H4 (cell line): ENCODE measurements around the gene PET100. TPM values are rescaled to one million over a fixed set of nuclear protein-coding genes. Genes with fewer than 3 reads are reported as not detected.

Source experiments
- DNase-seq: peaks from one replicate; pipeline ENCODE4 v3.0.0-alpha.2; 2015; ENCODE audit warnings: low spot score
- total RNA-seq: library from RNA; depleted of rRNA; stranded (reverse); fragments of >200 nt; shearing (Covaris generic); gene quantifications from 2 replicates; pipeline ENCODE4 v1.2.3, GENCODE V29; 2014; rRNA removed

Gene PET100
- total RNA-seq, 1 experiment from 2014 or later, result 67.1 TPM

DNA sequence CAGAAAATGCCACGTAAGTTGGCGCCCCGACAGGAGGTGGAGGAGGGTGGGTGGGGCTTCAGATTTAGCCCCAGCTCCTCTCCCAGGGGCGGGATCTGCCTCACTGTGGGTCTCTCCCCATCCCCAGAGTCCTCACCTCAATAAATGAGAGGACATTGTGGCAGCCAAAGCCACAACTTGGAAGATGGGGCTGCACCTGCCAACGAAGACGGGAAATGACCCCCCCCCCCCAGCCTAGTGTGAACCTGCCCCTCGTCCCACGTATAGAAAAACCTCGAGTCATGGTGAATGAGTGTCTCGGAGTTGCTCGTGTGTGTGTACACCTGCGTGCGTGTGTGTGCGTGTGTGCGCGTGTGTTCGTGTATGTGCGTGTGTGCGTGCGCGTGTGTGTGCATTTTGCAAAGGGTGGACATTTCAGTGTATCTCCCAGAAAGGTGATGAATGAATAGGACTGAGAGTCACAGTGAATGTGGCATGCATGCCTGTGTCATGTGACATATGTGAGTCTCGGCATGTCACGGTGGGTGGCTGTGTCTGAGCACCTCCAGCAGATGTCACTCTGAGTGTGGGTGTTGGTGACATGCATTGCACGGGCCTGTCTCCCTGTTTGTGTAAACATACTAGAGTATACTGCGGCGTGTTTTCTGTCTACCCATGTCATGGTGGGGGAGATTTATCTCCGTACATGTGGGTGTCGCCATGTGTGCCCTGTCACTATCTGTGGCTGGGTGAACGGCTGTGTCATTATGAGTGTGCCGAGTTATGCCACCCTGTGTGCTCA lies 49.6 kb downstream of the PET100 start:
- DNase-seq, result peak; percentile 40

DNA sequence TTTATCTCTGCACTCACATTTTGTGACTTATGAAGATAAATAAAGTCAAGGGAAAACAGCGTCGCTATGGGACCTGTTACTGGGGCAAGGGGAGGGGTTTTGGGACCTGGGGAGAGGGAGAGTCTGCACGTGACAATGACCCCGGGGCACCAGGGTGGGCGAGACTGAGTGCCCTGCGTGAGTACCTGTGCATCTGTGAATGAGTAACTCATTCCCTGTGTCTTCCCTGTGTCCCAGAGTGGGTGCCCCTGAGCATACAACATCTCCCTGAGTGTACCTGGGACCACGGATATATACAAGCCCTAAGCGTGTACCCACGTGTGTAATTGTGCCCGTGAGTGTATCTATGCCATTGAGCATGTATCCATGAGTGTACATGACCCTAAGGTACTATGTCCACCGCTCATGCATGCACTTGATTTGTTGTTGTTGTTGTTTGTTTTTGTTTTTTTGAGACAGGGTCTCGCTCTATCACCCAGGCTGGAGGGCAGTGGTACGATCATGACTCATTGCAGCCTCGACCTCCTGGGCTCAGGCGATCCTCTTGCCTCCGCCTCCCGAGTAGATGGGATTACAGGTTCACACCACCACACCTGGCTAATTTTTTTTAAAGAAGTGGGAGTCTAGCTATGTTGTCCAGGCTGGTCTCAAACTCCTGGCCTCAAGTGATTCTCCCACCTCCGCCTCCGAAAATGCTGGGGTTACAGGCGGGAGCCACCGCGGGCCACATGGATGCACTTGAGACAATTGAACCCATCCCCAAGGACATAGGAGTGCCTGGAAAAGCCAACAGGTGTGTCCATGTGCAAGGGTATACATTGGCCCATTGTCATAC lies 50.4 kb downstream of the PET100 start:
- no peak for DNase-seq

DNA sequence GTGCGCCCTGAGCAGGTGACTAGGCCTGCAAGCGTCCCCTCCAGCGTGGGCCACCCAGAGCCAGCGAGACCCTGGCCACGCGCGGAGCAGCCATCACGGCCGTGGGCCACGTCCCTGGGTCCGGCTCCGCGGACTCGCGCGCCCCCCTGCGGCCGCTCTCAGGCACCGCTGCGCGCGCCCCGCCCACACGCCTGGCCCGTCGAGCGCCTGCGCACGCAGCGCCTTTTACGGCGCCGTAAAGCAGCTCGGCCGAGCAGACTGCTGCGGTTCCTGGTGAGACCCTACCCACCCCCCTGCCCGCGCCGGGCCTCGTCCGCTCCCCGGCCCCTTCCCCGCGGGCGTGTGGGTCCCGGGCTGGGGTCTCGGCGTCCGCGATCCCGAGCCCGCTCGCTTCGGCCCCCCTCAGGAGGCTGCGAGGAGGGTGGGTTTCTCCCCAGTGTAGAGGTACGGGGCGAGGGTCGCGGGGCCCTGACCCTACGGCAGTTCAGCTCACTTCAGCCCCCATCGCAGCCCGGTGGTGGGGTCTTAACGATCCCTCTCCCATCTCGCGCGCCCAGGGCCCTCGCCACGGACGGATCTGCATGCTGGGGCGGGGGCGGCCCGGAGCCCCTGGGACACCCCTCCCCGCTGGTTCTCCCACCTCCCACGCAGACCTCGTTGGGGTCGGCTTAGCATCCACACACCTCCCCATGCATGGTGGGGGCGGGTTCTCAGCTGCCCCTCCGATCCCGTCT lies 51.2 kb downstream of the PET100 start, which contains the start of gene TRAPPC5:
TSS of gene TRAPPC5 (plus strand) at position 228 of the 734 bp plus-strand sequence. CDS start 1,421 bp downstream, outside the sequence.
- peak; percentile 73 for DNase-seq

Other genes starting within 250 kb of the PET100 start
- 0.31 TPM in 1 of 2 replicates, not detected in the other for gene PEX11G, start 140.8 kb upstream of the PET100 start, total RNA-seq
- gene ZNF358, start 113.7 kb upstream of the PET100 start, total RNA-seq, result 31.9 and 37.5 TPM in 2 replicates
- 3.9 and 5.8 TPM in 2 replicates for gene MCOLN1, start 107.2 kb upstream of the PET100 start, total RNA-seq
- gene PNPLA6, start 94.1 kb upstream of the PET100 start, total RNA-seq, result 32.5 and 41.4 TPM in 2 replicates
- gene CAMSAP3, start 33.9 kb upstream of the PET100 start, total RNA-seq, result 0.31 and 0.43 TPM in 2 replicates
- gene XAB2, start 248 bp upstream of the PET100 start, total RNA-seq, result 25.0 and 26.7 TPM in 2 replicates
- not detected in 2 replicates for gene PCP2, start 3.9 kb downstream of the PET100 start, total RNA-seq
- gene STXBP2, start 7.3 kb downstream of the PET100 start, total RNA-seq, result 2.5 and 3.1 TPM in 2 replicates
- not detected in 2 replicates for gene RETN, start 39.3 kb downstream of the PET100 start, total RNA-seq
- gene MCEMP1, start 47.3 kb downstream of the PET100 start, total RNA-seq, result not detected in 2 replicates
- 90.6 and 139 TPM in 2 replicates for gene TRAPPC5, start 51.0 kb downstream of the PET100 start, total RNA-seq
- not detected in 2 replicates for gene FCER2, start 72.3 kb downstream of the PET100 start, total RNA-seq
- not detected in 2 replicates for gene CLEC4G, start 102.3 kb downstream of the PET100 start, total RNA-seq
- 0.10 TPM in 1 of 2 replicates, not detected in the other for gene CD209, start 117.7 kb downstream of the PET100 start, total RNA-seq
- gene CLEC4M, start 133.4 kb downstream of the PET100 start, total RNA-seq, result not detected in 2 replicates
- 7.9 and 12.6 TPM in 2 replicates for gene EVI5L, start 200.4 kb downstream of the PET100 start, total RNA-seq
- gene PRR36, start 244.6 kb downstream of the PET100 start, total RNA-seq, result 0.04 TPM in 1 of 2 replicates, not detected in the other